ENCODE data around the gene ZP1.
"Not testable (repeated sequence)": the region's sequence is repeated elsewhere in the genome, so short reads cannot be mapped to it uniquely, and the experiment has no call there.

The ZP1 gene, protein sequence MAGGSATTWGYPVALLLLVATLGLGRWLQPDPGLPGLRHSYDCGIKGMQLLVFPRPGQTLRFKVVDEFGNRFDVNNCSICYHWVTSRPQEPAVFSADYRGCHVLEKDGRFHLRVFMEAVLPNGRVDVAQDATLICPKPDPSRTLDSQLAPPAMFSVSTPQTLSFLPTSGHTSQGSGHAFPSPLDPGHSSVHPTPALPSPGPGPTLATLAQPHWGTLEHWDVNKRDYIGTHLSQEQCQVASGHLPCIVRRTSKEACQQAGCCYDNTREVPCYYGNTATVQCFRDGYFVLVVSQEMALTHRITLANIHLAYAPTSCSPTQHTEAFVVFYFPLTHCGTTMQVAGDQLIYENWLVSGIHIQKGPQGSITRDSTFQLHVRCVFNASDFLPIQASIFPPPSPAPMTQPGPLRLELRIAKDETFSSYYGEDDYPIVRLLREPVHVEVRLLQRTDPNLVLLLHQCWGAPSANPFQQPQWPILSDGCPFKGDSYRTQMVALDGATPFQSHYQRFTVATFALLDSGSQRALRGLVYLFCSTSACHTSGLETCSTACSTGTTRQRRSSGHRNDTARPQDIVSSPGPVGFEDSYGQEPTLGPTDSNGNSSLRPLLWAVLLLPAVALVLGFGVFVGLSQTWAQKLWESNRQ

DNA sequence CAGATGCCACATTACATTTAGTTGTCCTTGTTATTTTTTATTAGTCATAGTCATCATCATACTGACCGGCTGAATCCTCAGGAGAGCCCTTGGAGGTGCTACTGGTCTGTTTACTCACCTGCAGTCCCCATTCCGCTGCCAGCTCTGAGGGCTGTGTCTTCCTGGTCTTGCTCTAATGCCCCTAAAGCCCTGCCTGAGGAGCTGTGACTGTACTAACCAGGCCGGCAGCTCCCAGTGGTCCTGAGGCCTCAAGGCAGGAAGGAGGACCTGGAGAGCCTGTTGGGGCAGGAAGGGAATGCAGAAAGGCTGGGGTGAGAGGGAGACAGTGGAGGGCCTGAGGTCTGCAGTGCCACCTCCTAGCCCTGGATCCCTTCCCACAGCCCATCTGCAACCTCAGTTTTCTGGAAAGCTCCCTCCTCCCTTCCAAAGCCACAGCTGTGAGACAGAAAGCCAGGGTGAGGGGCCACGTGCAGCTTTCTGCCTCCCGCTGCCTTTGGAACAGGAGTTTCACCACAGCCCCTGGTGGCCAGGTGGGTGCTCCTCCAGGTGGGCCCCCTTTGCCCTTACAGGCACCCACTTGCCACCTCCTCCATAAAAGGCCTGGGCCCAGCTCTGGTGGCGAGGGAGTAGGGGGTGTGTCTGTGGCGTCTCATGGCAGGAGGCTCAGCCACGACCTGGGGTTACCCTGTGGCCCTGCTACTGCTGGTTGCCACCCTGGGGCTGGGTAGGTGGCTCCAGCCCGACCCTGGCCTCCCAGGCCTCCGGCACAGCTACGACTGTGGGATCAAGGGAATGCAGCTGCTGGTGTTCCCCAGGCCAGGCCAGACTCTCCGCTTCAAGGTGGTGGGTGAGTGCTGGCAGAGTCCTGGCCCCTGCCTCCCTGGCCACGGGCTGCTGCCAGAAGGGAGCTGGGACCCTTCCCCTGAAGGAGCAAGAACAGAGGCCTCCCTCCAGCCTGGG is at the start of gene ZP1:
ZP1 (plus strand) TSS at position 632 of the 960 bp plus-strand sequence; CDS start at position 652, 20 bp downstream.
- no peak for DNase-seq

DNA sequence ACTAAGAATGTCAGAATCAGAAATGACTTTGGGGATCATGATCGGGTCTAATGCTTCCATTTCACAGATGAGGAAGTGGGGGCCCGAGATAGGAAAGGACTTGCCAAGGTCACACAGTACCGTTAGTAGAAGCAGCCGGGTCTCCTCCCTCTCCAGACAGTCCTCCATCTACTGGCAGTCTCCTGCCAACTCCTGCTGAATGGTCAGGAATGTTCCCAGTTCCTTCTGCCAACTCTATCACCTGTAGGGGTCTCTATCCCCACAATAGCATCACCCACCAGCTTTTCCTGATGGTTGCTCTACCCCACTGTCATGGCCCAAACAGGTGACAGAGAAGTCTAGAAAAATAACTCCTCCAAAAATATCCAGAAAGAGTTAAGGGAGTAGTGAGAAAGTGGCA is 49.3 kb upstream of the ZP1 start:
- DNase-seq, result no peak

DNA sequence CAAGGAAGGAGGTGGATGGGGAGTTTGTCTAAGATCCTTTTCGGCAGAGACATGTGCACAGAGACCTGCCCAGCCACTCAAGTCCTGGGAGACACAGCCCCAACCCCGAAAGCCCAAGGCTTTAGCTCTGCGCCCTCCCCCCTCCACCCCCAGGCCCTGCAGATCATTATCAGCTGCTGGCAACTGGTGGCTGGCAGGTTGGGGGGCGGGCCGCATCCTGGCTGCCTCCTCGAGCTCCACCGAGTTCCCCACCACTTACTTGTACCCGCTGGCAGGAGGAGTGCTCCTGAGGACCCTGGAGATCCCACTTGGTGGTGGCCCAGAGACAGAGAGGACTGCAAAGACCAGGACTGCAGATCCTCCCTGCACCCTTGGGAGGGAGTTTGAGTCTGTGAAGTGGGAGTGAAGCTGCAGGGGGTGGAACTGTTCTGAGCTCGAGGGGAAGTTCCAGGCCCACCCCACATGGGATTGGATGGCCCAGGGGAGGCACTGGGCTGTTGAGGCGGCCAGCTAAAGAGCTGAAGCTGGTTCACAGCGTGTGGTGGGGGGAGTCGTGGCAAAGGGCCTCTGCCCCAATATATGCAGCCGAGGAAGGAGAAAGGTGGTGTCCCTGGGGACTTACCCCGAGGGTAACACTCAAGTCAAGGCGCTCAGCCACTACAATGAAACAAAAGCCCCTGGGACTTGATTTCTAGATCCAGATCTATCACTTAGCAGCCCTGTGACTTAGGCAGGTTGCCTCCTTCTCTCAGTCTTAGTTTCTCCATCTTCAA is 45.3 kb upstream of the ZP1 start:
- DNase-seq, result no peak

DNA sequence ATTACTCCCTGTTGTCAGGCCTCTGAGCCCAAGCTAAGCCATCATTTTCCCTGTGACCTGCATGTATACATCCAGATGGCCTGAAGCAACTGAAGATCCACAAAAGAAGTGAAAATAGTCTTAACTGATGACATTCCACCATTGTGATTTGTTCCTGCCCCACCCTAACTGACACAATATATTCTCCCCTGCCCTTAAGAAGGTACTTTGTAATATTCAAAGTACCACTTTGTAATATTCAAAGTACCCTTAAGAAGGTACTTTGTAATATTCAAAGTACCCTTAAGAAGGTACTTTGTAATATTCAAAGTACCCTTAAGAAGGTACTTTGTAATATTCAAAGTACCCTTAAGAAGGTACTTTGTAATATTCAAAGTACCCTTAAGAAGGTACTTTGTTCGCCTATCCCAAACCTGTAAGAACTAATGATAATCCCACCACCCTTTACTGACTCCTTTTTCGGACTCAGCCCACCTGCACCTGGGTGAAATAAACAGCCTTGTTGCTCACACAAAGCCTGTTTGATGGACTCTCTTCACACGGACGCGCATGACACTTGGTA is 43.5 kb upstream of the ZP1 start:
- not testable (repeated sequence) for DNase-seq

DNA sequence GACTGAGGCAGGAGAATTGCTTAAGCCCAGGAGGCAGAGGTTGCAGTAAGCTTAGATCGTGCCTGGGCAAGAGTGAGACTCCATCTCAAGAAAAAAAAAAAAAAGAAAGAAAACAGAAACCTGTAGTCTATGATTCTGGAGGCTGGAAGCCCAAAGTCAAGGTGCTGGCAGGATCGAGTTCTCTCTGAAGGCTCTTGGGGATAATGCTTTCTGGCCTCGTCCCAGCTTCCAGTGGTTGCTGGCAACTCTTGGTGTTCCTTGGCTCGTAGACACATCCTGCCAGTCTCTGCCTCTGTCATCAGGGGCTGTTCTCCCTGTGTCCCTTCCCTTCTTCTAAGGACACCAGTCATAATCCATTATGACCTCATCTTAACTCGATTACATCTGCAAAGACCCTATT is 42.2 kb upstream of the ZP1 start:
- no peak for DNase-seq

DNA sequence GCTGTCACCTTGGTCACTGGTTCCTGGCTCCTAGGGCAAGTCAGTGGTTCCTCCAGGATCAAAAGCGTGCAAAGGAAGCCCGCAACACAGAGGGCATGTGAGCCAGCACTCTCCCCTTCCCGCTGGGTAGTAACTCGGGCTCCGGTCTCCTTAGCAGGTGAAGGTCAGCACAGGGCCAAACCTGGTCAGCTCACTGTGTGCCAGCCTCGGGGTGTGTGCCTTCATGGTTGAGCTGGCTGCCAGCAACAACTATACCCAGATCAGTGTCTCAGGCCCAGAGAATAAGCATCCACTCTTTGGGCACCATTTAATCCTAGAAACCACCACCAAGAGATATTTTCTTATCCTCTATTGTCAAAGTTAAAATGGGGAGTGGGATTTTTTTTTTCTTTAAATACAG is 41.6 kb upstream of the ZP1 start:
- DNase-seq, result no peak

DNA sequence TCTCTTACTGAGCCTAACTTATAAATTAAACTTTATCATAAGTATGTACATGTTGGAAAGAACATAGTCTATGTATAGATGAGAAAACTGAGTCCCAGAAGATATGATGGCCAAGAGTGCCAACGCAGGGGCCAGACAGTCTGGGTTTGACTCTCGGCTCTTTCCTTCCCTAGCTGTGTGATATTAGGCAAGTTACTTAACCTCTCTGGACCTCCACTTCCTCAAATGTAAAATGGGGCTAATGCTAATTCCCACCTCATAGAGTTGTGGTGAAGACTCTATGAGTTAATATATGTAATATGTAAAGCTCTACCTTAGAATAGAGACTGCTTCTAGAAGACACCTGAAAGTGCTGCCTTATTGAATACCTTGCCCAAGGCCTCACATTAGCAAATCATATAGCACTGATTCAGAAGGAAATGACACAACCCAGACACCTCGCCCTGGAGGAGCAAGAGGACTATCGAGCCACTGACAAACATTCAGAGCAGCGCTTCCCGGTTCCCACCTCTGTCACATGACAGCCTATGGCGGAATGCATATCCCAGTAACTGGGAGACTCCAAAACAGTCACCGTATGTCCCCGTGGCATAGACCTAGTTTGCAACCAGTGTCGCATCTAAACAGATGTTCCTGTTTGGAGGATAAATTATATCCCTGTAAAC is 36.7 kb upstream of the ZP1 start:
- no peak for DNase-seq

DNA sequence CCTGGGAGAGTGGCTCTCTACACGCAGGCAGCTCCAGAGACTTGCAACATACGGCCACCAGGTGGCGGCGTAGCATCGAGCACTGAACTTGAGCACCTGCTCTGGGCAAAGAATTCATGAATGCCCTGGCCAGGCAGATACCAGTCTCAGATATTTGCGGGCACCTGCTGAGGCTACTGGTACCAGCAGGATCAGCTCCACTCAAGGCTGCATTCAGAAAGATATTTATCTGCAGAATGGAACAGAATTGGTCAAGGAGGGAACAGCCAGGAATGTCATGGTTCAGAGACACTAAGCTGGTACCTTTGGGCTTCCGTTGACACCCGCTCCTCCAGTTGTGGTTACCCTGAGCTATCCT is 36.2 kb upstream of the ZP1 start:
- peak; percentile 47 for DNase-seq

DNA sequence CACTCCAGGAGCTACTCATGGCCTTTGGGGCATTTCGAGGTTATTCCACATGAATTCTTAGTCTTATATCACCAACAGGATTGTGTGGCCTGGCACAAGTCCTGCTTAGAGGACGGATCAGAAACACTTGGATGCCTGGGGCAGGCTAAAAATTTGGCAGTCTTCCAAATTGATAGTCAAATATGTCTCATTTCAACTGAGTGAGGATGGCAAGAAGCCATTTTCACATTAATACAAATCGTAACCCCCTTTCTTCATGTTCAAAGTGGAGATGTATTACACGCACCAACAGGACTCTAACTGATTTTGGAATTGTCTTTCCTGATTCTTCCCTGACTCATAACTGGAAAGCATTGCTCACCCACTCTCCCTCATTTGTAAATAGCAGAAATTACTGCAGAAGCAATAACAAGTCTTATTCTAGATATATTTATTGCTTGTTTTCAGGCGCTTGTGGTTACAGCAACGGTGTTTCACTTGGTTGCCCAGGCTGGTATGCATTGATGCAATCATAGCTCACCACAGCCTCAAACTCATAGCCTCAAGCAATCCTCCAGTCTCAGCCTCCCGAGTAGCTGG is 35.8 kb upstream of the ZP1 start:
- DNase-seq, result no peak

DNA sequence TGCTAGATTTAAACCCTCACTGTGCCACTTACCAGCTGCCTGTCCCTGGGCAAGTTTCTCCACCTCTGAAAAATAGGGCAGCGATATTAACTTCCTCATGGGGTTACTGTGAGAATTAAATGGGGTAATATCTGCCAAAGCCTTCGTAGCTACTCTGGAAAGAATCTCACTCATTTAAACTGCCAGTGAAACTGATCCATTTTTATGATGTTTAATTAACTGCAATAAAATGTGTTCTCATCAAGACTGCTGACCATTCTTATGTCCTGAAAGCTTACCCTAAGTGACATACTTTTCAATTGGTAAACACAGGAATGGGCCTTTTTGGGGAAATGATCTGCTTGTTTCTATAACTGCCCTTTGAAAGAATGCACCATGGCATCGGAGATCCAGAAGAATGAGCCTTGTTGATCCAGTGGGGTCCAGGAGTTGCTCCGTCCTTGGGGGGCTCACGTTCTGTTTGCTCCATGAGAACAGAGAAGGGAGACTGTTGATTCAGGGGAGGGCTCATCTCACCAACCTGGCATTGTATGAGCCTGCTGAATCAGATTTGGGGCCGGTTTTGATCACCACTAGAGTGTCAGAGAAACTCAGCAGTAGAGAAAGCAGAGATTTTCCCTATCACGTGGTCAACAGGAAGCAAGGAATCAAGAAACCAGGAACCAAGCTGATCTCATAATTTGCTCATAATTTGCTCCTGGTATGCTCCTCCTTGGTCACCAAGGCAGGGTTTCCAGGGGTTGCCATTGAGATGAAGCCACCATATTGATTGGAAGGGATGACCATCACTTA is 32.4 kb upstream of the ZP1 start:
- DNase-seq, result no peak

DNA sequence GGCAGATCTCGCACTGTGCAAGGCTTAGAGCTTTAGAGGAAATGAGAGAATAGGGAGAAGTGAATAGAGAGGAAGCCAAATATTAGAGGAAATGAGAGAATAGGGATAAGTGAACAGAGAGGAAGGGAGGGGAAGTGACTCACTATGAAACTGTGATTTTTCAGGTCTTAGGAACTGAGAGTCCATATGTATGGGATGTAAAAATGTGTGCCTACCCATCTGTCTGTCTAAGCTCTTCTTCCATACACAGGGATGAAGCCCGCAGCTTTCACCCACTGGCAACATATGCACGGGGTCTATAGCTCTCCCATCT is 31.9 kb upstream of the ZP1 start:
- DNase-seq, result no peak

DNA sequence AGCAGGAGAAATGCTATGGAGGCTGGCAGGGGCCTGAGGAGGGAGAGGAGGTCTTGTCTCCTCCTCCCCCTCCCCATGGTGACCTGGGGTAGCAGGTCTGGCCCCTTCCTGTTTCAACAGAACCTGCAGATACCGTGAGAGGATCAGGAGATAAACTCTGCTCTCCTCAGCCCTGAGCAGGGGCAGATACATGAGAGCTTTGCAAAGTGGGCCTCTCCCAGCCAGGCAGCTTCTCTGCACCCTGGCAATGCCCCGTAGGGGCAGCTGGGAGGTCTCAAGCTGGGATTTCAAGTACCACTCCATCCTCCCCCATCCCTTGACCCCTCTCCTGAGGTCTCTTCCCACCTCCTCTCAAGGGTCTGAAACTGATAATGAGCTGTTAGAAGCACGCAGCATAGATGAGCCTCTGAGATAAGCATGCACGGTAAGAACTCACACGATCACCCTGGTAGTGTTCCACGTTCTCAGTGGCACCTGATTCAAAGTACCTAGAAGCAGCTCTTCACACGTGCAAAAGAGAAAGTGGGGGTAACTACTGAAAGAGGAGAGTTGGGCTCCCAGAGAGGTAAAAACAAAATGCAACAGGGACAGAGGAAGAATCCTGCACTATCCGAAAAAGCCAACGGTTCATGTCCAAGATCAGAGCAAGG is 30.4 kb upstream of the ZP1 start:
- DNase-seq, result no peak

DNA sequence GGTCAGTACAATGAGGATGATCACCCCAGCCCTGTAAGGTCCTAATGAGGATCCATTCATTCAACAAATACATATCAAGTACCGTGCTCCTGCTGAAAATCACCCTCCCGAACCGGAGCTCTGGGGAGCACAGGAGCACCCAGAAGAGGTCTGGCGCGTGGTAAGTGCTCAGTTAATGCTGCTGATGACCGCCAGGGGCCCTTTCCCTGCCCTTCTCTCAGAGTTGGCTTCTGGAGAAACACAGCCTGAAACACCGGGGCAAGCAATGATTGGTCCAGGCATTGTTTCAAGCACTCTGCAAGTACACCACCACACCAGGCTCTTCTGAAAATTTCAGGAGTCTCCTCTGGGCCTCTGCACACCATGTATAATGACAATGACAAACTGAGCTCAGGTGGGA is 29.2 kb upstream of the ZP1 start:
- no peak for DNase-seq

DNA sequence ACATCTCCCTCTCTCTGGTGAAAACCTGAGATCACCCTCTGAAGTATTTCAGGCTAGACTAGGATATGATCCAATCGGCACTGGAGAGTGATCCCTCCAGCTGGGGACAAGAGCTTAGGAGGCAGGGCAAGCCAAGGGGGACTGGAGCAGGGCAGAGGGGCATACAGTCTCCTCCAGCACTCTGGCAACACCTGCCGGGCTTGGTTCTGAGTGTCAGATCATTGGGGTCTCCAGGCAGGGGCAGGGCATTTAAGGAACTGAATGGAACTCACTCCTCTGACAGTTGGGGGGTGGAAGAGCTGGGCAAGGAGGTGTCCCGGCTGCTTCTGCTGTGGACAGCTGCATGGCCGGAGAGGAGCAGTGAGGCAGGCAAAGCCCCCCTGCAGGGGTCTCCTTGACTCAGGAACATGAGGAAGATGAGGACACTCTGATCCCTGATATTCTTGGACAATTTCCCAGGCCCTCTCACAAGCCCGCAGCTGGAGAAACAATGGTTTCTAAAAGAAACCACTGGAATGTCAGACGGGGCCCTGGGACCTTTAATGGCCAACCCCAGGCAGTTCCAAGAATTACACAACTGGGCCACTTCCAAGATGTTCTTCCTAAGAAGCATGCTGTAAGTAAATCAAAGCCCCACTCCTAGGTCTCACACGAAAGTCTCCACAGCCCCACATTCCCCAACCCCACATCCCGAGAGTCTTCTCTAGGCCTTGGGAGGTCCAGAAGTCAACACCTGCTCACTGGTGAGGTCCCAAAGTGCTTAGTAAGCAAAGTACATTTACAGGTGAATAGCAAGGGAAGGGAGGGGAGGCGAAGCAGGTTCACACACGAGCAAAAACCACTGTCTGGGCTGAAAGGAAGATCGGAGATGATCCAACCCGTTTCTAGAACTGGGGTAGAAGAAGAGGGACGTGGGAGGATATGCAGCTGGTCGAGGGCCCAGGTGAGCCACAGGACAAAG is 26.6 kb upstream of the ZP1 start:
- DNase-seq, result no peak

DNA sequence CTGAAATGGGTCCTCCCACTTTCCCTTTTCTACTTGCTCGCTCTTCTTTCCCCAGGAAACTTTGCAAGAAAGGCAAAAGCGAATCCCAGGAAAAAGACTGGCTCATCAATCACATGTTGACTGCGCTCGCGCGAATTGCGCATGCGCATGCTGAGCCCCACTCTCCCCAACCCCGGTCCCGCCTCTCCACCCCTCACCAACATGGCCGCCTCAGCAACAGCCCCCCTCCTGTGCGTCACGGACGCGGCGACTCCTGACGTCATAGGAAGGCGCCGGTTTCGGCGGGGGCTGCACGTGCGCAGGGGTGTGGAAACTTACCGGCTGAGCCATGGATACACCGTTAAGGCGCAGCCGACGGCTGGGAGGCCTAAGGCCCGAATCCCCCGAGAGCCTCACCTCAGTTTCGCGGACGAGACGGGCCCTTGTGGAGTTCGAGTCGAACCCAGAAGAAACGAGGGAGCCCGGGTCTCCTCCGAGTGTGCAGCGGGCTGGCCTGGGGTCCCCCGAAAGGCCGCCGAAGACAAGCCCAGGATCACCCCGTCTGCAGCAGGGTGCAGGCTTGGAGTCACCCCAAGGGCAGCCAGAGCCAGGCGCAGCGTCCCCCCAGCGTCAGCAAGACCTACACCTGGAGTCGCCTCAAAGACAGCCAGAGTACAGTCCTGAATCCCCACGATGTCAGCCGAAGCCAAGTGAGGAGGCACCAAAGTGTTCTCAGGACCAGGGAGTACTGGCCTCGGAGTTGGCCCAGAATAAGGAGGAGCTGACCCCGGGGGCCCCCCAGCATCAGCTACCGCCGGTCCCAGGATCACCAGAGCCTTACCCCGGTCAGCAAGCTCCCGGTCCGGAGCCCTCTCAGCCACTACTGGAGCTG is 25.3 kb upstream of the ZP1 start, which contains the start of gene CCDC86:
CCDC86 (plus strand) TSS at position 317 of the 871 bp plus-strand sequence; CDS start at position 329, 12 bp downstream.
- DNase-seq, result peak; percentile 91

DNA sequence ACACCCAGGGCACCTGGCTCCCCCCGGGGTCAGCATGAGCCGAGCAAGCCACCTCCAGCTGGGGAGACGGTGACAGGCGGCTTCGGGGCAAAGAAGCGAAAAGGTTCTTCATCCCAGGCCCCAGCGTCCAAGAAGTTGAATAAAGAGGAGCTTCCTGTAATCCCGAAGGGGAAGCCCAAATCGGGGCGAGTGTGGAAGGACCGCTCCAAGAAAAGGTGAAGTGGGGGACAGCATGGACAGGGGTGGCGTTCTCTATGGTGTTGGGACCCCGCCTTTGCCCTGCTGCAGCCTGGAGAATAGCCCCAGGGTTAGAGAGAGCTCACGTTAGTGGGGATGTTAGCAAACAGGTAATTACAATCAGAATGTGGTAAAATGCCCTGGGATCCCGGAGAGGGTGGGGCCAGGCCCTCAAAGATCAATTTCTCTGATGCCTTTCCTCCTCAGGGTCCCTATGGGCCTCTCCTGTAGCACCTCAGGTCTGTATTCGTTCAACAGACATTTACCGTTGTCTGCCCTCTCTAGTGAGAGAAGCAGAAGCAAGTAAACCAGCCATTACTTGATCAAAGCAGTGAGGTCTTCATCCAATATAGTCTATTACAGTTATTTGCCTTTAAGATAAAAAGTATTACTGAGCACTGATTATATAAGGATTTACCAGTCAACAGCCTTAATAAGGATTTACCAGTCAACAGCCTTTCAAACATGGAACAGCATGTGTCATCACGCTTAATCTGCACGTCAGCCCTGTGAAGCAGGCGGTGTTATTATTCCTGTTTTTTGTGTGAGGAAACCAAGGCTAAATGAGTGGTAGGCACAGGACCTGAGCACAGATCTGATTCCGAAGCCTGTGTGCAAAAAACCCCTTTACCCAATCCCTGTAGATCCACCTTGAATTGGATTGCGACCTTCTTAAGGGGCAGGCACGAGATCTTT is 24.4 kb upstream of the ZP1 start:
- no peak for DNase-seq

Measured in GDM1 (cell line).